Mesenchymal stem cell (in vitro differentiated cells and primary cell): ENCODE data around the gene C6orf15.

Experiments
- DNase-seq: peaks from one replicate; pipeline ENCODE4 v3.0.0-alpha.2; 2013
- H2AFZ ChIP-seq: one replicate; pipeline ENCODE4 v1.6.1; 2013; ENCODE audit warnings: low read depth, mild to moderate bottlenecking, control low read depth, inconsistent platforms, low read length, moderate library complexity
- H2AK5ac ChIP-seq: 2 replicates; pipeline ENCODE4 v1.6.1; 2013; ENCODE audit warnings: low read length, moderate library complexity, mild to moderate bottlenecking, inconsistent platforms; ENCODE audit not compliant: severe bottlenecking
- H2BK120ac ChIP-seq: one replicate; pipeline ENCODE4 v1.6.1; 2013; ENCODE audit warnings: low read depth, mild to moderate bottlenecking, inconsistent platforms, low read length, moderate library complexity
- H2BK12ac ChIP-seq, 2 experiments: one replicate each; pipeline ENCODE4 v1.6.1; 2013; ENCODE audit warnings: inconsistent platforms in 2 of 2, low read length in 2 of 2, mild to moderate bottlenecking in 2 of 2, moderate library complexity in 2 of 2, control low read depth in 1 of 2
- H2BK15ac ChIP-seq: one replicate; pipeline ENCODE4 v1.6.1; 2013; ENCODE audit warnings: mild to moderate bottlenecking, low read depth, inconsistent platforms; ENCODE audit not compliant: poor library complexity, severe bottlenecking
- H2BK5ac ChIP-seq: 2 replicates; pipeline ENCODE4 v1.6.1; 2013; ENCODE audit warnings: low read depth, mild to moderate bottlenecking, low read length, control low read depth, inconsistent platforms; ENCODE audit not compliant: poor library complexity, severe bottlenecking
- H3K14ac ChIP-seq, 2 experiments: one replicate each; pipeline ENCODE4 v1.6.1; 2013; ENCODE audit warnings: inconsistent platforms in 2 of 2, low read length in 2 of 2, control low read depth in 1 of 2, mild to moderate bottlenecking in 1 of 2, moderate library complexity in 1 of 2
- H3K18ac ChIP-seq, 2 experiments: one replicate each; pipeline ENCODE4 v1.6.1; 2013; ENCODE audit warnings: inconsistent platforms in 2 of 2, low read length in 2 of 2, control low read depth in 1 of 2, low read depth in 1 of 2, mild to moderate bottlenecking in 1 of 2
- H3K23ac ChIP-seq, 2 experiments: one replicate each; pipeline ENCODE4 v1.6.1; 2013; ENCODE audit warnings: inconsistent platforms in 2 of 2, low read length in 2 of 2, mild to moderate bottlenecking in 2 of 2, moderate library complexity in 2 of 2, control low read depth in 1 of 2
- H3K27ac ChIP-seq: 2 replicates; pipeline ENCODE4 v1.5.1; 2013; ENCODE audit warnings: mild to moderate bottlenecking, moderate library complexity, low read length, control low read depth, inconsistent platforms; ENCODE audit not compliant: poor library complexity, severe bottlenecking
- H3K27me3 ChIP-seq, 2 experiments: 2 replicates each; pipeline versions ENCODE4 v1.6.1 to v1.7.0; 2013; ENCODE audit warnings: low read length in 2 of 2, mild to moderate bottlenecking in 2 of 2, moderate library complexity in 2 of 2, control low read depth in 1 of 2, inconsistent platforms in 1 of 2; ENCODE audit not compliant: control insufficient read depth in 1 of 2, insufficient read depth in 1 of 2
- H3K36me3 ChIP-seq, 2 experiments: 2 replicates each; pipeline versions ENCODE4 v1.6.1 to v1.7.0; 2013; ENCODE audit warnings: low read length in 2 of 2, control low read depth in 1 of 2, inconsistent platforms in 1 of 2, low read depth in 1 of 2, mild to moderate bottlenecking in 1 of 2; ENCODE audit not compliant: insufficient read depth in 2 of 2, control insufficient read depth in 1 of 2
- H3K4ac ChIP-seq, 2 experiments: one replicate each; pipeline ENCODE4 v1.6.1; 2013; ENCODE audit warnings: inconsistent platforms in 2 of 2, low read length in 2 of 2, mild to moderate bottlenecking in 2 of 2, moderate library complexity in 2 of 2, control low read depth in 1 of 2, low read depth in 1 of 2
- H3K4me1 ChIP-seq: 2 replicates; pipeline ENCODE4 v1.6.1; 2013; ENCODE audit warnings: low read depth, low read length, control low read depth; ENCODE audit not compliant: control insufficient read depth, insufficient read depth
- H3K4me2 ChIP-seq: 2 replicates; pipeline ENCODE4 v1.6.1; 2013; ENCODE audit warnings: low read length, mild to moderate bottlenecking, inconsistent platforms; ENCODE audit not compliant: poor library complexity, severe bottlenecking
- H3K4me3 ChIP-seq, 2 experiments: 2 replicates each; pipeline versions ENCODE4 v1.5.1 to v1.7.0; 2013; ENCODE audit warnings: low read length in 2 of 2, mild to moderate bottlenecking in 2 of 2, control low read depth in 1 of 2, low read depth in 1 of 2; ENCODE audit not compliant: insufficient read depth in 1 of 2
- H3K79me1 ChIP-seq: replicated peaks from 2 replicates; pipeline ENCODE4 v1.6.1; 2013; ENCODE audit warnings: mild to moderate bottlenecking, control low read depth, low read length, inconsistent platforms; ENCODE audit not compliant: poor library complexity, severe bottlenecking
- H3K9ac ChIP-seq: 2 replicates; pipeline ENCODE4 v1.7.0; 2013; ENCODE audit warnings: mild to moderate bottlenecking, low read length, moderate library complexity
- H3K9me3 ChIP-seq: 2 replicates; pipeline ENCODE4 v1.7.0; 2013; ENCODE audit warnings: mild to moderate bottlenecking, low read length; ENCODE audit not compliant: control insufficient read depth
- H4K8ac ChIP-seq: one replicate; pipeline ENCODE4 v1.6.1; 2013; ENCODE audit warnings: inconsistent platforms, mild to moderate bottlenecking, low read length, moderate library complexity
- H4K91ac ChIP-seq: one replicate; pipeline ENCODE4 v1.6.1; 2013; ENCODE audit warnings: mild to moderate bottlenecking, low read length, inconsistent platforms
- WGBS: methylation state at CpG from one replicate; pipeline ENCODE4 v1.1.7; 2013; ENCODE audit warnings: mixed read lengths; 5-methylcytosine and 5-hydroxymethylcytosine counted together

The C6orf15 gene

DNA sequence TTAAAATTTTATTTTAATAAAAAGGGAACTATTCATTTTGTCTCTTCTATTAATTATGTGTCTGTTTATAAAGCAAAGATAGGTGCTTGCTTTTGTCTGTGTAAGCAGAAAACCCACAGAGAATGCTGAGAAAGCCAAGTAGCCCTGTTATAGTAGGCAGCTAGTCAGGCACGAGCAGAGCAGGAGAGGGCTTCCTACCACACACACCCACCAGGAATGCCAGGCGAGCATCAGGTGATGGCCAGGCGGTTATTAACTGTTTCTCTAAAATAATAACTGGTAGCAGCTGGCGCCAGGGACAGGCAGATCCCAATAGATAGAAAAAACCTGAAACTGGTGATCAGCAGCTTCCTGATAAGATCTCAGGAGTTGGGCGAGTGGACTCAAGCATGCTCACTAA lies 15.7 kb downstream of the C6orf15 start:
- Histone ChIP-seq H3K14ac (no peak overlapping the region), H4K8ac (no peak overlapping the region), H3K36me3 (no peaks in the 10 kb centered on the region), H4K91ac (no peak overlapping the region), H2AK5ac (no peak overlapping the region), H3K23ac (no peak overlapping the region), H3K9me3 (no peaks in the 10 kb centered on the region), H2AFZ (no peak overlapping the region), H3K9ac (no peak overlapping the region), H3K4me1 (peaks cover 1% of the 10 kb centered on the region), H3K4me2 (no peak overlapping the region), H3K4me3 (no peak overlapping the region), H3K4ac (no peak overlapping the region), H2BK120ac (no peak overlapping the region), H3K18ac (no peak overlapping the region), H2BK12ac (no peak overlapping the region), H2BK15ac (no peak overlapping the region), H2BK5ac (no peak overlapping the region), H3K79me1 (no peaks in the 10 kb centered on the region), H3K27me3 (no peaks in the 10 kb centered on the region), H3K27ac (no peak overlapping the region)
- DNase-seq = no peak
- WGBS = 86% methylated on average over 5 of the region's 5 CpGs

DNA sequence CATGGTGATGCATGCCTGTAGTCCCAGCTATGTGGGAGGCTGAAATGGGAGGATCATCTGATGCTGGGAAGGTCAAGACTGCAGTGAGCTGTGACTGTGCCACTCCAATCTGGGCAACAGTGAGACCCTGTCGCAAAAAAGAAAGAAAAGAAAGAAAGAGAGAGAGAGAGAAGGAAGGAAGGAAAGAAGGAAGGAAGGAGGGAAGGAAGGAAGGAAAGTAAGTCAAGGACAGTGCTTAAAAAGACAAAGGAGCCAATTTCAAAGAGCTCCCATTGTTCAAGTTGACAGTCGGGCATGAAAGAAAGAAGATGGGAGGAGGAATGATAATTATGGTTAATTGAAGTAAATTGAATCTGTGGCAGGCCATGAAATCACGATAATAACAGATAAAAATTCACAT lies 16.2 kb downstream of the C6orf15 start:
- Histone ChIP-seq H2AK5ac (no peak overlapping the region), H3K36me3 (no peaks in the 10 kb centered on the region), H4K8ac (no peak overlapping the region), H3K27ac (no peak overlapping the region), H3K9me3 (no peaks in the 10 kb centered on the region), H2BK5ac (no peak overlapping the region), H3K14ac (no peak overlapping the region), H2AFZ (no peak overlapping the region), H3K9ac (no peak overlapping the region), H3K18ac (no peak overlapping the region), H3K4me2 (no peak overlapping the region), H2BK12ac (no peak overlapping the region), H3K23ac (no peak overlapping the region), H3K4ac (no peak overlapping the region), H3K4me1 (peaks cover 1% of the 10 kb centered on the region), H2BK120ac (no peak overlapping the region), H3K79me1 (no peaks in the 10 kb centered on the region), H3K4me3 (no peak overlapping the region), H2BK15ac (no peak overlapping the region), H3K27me3 (no peaks in the 10 kb centered on the region), H4K91ac (no peak overlapping the region)
- DNase-seq = no peak
- 90% methylated on average over 2 of the region's 3 CpGs for WGBS

DNA sequence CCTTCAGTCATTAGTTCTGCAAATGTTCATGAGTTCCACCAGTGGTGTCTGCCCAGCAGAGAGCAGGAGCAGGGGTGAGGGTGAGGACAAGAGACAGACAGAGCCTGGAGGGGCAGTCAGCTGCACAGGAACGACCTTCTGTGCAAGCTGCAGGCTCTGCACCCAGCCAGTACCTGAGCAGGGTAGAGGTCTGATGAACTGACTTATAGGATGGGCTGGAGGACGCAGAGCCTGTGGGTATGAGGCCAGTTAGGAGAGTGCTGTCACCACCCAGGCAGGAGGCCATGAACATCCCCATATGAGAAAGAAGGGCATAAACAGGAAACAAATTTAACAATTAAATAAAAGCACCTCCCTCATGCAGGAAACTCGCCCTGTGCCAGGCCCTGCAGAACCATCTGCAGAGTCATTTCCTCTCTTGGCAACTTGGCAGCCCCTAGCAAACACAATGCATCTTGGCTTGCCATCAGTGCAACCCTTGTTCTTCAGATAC lies 17.9 kb downstream of the C6orf15 start:
- Histone ChIP-seq H3K23ac (no peak overlapping the region), H2AK5ac (no peak overlapping the region), H3K9me3 (no peaks in the 10 kb centered on the region), H2BK120ac (no peak overlapping the region), H3K14ac (peak overlapping the region in 1 of 2 experiments; percentile 46), H3K4me1 (peaks cover 1% of the 10 kb centered on the region), H3K27me3 (no peaks in the 10 kb centered on the region), H4K91ac (no peak overlapping the region), H3K4me3 (no peak overlapping the region), H2BK12ac (no peak overlapping the region), H3K18ac (no peak overlapping the region), H3K79me1 (no peaks in the 10 kb centered on the region), H3K4ac (no peak overlapping the region), H2BK5ac (no peak overlapping the region), H2BK15ac (no peak overlapping the region), H3K4me2 (no peak overlapping the region), H3K9ac (no peak overlapping the region), H4K8ac (no peak overlapping the region), H3K27ac (no peak overlapping the region), H3K36me3 (no peaks in the 10 kb centered on the region), H2AFZ (no peak overlapping the region)
- DNase-seq = no peak
- WGBS = 88% methylated on average over 3 of the region's 3 CpGs

DNA sequence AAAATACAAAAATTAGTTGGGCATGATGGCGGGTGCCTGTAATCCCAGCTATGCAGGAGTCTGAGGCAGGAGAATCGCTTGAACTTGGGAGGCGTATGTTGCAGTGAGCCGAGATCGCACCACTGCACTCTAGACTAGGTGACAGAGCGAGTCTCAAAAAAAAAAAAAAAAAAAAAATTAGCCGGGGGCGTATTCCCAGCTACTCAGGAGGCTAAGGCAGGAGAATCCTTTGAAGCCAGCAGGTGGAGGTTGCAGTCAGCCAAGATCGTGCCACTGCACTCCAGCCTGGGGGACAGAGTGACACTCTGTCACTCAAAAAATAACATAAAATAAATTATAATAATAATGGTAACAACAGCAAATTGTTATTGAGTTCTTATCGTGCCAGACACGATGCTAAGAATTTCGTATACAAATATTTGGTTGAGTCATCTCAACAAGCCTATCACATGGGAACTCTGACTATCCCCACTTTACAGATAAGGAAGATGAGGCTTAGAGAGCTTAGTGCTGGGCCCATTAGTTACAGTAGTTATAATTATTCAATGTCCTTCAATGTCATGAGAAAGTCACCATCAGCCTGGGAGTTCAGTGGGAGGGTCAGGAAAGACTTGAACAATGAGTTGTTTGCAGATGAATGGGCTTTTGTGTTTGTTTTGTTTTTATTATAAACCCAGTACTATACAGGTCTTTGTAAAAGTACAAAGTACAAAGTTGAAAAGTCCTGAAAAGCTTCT lies 19.4 kb downstream of the C6orf15 start:
- no peak overlapping the region for H3K14ac ChIP-seq
- no peak overlapping the region for H4K91ac ChIP-seq
- no peak overlapping the region for H3K4me3 ChIP-seq
- no peaks in the 10 kb centered on the region for H3K79me1 ChIP-seq
- no peak overlapping the region for H3K27ac ChIP-seq
- no peaks in the 10 kb centered on the region for H3K9me3 ChIP-seq
- WGBS = 71% methylated on average over 8 of the region's 12 CpGs
- H3K36me3 ChIP-seq = no peaks in the 10 kb centered on the region
- no peak overlapping the region for H3K23ac ChIP-seq
- H2AFZ ChIP-seq = no peak overlapping the region
- H3K27me3 ChIP-seq = no peaks in the 10 kb centered on the region
- H3K4me2 ChIP-seq = no peak overlapping the region
- no peak overlapping the region for H3K4ac ChIP-seq
- H3K4me1 ChIP-seq = peaks cover 1% of the 10 kb centered on the region
- H4K8ac ChIP-seq = no peak overlapping the region
- H3K18ac ChIP-seq = no peak overlapping the region
- no peak overlapping the region for H2BK120ac ChIP-seq
- H2BK15ac ChIP-seq = no peak overlapping the region
- DNase-seq = peak; percentile 57
- no peak overlapping the region for H2AK5ac ChIP-seq
- H3K9ac ChIP-seq = no peak overlapping the region
- no peak overlapping the region for H2BK5ac ChIP-seq
- no peak overlapping the region for H2BK12ac ChIP-seq
